Lower lobe of right lung (tissue), 2 donors: ENCODE measurements around the gene TFPI2. TPM values are rescaled to one million over a fixed set of nuclear protein-coding genes. Genes with fewer than 3 reads are reported as not detected.

ENCODE experiments used
- ATAC-seq, 2 donors: fragments of 200-7000 bp; cut with Tn5 transposase; one replicate each; pipeline ENCODE4 v1.9.1; 2020 to 2022; ENCODE audit warnings: mild to moderate bottlenecking in 2 of 2, moderate library complexity in 2 of 2
- DNase-seq: peaks from one replicate; pipeline ENCODE4 v3.0.0-alpha.2; 2020
- H3K27ac ChIP-seq: fragments of 200-600 bp; one replicate; pipeline ENCODE4 v1.8.0; 2022
- H3K27me3 ChIP-seq: fragments of 200-600 bp; one replicate; pipeline ENCODE4 v1.8.0; 2022; ENCODE audit warnings: low read depth
- H3K36me3 ChIP-seq: fragments of 200-600 bp; one replicate; pipeline ENCODE4 v1.8.0; 2022; ENCODE audit warnings: mild to moderate bottlenecking
- H3K4me1 ChIP-seq: fragments of 200-600 bp; one replicate; pipeline ENCODE4 v1.8.0; 2022
- H3K4me3 ChIP-seq: fragments of 200-600 bp; one replicate; pipeline ENCODE4 v1.8.0; 2022; ENCODE audit warnings: mild to moderate bottlenecking
- H3K9me3 ChIP-seq: fragments of 200-600 bp; one replicate; pipeline ENCODE4 v1.8.0; 2022
- intact Hi-C: fragments of 100-400 bp; cut with DNase I; formaldehyde crosslinking; loops from one replicate; pipeline ENCODE4 v1.11.0; 2022
- long read RNA-seq: library from polyadenylated mRNA; unstranded; transcript quantifications from one replicate; pipeline ENCODE4 v2.0.0, GENCODE V29; 2021
- total RNA-seq: library from RNA; stranded (reverse); fragmentation: NEBNext Ultra II Directional; extraction: Animal tissue kit (Norgen Biotek cat#: 25700); gene quantifications from one replicate; pipeline ENCODE4 v1.2.1, GENCODE V29; 2021
- TF ChIP-seq, protein P1 (sequence below): fragments of 200-600 bp; IDR thresholded peaks from one replicate; pipeline ENCODE4 v1.8.0; 2022; ENCODE audit warnings: antibody characterized with exemption, mild to moderate bottlenecking
- donor health status: DM: no; HTN: yes; CAD: no; lungs with severe emphysema.

TFPI2 gene, protein sequence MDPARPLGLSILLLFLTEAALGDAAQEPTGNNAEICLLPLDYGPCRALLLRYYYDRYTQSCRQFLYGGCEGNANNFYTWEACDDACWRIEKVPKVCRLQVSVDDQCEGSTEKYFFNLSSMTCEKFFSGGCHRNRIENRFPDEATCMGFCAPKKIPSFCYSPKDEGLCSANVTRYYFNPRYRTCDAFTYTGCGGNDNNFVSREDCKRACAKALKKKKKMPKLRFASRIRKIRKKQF
- total RNA-seq = 1.9 TPM
- long read RNA-seq, partial matches to known transcripts = 1 of 3 reads
- long read RNA-seq, other reads (novel, unspliced or antisense) = 0 of 3 reads

DNA sequence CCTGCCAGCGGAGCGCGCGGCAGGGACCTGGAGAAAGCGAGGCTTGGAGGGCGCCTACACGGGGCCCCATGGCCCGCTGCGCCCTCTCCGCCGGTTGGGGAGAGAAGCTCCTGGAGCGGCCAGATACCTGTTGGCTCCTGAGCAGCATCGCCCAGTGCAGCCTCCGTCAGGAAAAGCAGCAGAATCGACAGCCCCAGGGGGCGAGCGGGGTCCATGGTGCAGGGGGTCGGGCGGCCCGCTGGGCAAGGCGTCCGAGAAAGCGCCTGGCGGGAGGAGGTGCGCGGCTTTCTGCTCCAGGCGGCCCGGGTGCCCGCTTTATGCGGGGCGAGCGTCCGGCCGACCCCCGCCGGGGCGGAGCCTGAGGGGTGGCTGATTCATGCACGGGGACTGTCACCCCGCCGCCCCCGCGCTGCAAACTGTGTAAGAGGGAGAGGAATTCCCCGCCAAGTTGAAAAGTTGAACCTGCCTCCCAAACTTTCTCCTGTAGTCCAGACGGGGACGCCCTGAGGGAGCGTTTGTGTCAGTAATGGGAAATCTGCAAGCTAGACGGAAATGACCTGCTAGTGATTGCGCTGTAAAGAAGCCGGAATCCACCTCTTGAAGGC lies at the start of gene TFPI2:
TFPI2 (minus strand) TSS at position 290 of the 605 bp plus-strand sequence; CDS start at position 215, 75 bp downstream.
- ATAC-seq (peak; percentile 69 to 73), DNase-seq (peak; percentile 42)
- Histone ChIP-seq H3K9me3 (no peaks in the 10 kb centered on the region), H3K4me3 (peak within 1 kb of the TSS; percentile 58), H3K36me3 (no peaks in the 10 kb centered on the region), H3K27me3 (peaks cover 13% of the 10 kb centered on the region), H3K4me1 (peaks cover 23% of the 10 kb centered on the region), H3K27ac (no peak within 1 kb of the TSS)
- intact Hi-C loops = no loop called here
- TF ChIP-seq, protein P1, sequence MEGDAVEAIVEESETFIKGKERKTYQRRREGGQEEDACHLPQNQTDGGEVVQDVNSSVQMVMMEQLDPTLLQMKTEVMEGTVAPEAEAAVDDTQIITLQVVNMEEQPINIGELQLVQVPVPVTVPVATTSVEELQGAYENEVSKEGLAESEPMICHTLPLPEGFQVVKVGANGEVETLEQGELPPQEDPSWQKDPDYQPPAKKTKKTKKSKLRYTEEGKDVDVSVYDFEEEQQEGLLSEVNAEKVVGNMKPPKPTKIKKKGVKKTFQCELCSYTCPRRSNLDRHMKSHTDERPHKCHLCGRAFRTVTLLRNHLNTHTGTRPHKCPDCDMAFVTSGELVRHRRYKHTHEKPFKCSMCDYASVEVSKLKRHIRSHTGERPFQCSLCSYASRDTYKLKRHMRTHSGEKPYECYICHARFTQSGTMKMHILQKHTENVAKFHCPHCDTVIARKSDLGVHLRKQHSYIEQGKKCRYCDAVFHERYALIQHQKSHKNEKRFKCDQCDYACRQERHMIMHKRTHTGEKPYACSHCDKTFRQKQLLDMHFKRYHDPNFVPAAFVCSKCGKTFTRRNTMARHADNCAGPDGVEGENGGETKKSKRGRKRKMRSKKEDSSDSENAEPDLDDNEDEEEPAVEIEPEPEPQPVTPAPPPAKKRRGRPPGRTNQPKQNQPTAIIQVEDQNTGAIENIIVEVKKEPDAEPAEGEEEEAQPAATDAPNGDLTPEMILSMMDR = no peak

DNA sequence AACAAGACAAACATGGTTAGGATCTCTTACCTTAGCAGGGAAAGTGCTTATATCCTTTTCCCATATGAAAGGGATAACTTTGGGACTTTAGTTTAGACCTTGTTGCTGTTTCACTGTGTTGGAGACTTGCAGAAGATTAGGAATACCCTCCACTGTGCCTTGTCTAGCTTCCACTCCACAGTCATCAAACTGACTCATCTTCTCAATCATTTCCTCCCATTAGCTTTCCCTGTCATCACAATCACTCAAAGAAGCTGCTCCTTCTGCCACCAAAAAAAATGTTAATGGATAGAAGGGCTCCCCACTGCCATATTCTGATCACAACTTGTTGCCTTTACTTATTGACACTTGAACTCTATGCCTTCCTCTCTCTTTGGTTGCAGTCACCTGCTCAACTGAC lies 47.7 kb upstream of the TFPI2 start:
- H3K36me3 ChIP-seq = no peaks in the 10 kb centered on the region
- H3K4me1 ChIP-seq = no peaks in the 10 kb centered on the region
- no peak for DNase-seq
- no peak for ATAC-seq
- no peak overlapping the region for H3K27ac ChIP-seq
- no peaks in the 10 kb centered on the region for H3K27me3 ChIP-seq
- intact Hi-C loops = no loop called here
- H3K4me3 ChIP-seq = no peak overlapping the region
- H3K9me3 ChIP-seq = no peaks in the 10 kb centered on the region
- TF ChIP-seq, protein P1 = no peak

DNA sequence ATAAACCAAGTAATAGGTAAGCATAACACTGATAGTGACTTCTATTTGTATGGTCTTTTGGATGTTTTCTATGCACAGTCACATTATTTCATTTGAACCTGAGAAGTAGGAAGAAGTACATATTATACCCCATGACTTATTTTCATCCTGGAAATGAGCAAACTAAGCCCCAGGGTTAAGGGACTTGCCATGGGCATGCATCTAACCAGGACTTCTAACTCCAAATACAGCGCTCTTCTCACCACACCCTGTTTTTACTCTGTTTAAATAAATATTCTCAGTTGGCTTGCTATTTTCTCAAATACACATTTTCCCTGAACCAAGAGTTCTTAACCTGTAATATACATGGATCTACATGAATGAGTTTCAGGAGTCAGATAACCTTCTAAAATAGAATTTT lies 47.3 kb upstream of the TFPI2 start:
- Histone ChIP-seq H3K36me3 (no peaks in the 10 kb centered on the region), H3K4me3 (no peak overlapping the region), H3K9me3 (no peaks in the 10 kb centered on the region), H3K4me1 (no peaks in the 10 kb centered on the region), H3K27me3 (no peaks in the 10 kb centered on the region), H3K27ac (no peak overlapping the region)
- TF ChIP-seq, protein P1 = no peak
- ATAC-seq (no peak), DNase-seq (no peak)
- intact Hi-C loops = no loop called here

DNA sequence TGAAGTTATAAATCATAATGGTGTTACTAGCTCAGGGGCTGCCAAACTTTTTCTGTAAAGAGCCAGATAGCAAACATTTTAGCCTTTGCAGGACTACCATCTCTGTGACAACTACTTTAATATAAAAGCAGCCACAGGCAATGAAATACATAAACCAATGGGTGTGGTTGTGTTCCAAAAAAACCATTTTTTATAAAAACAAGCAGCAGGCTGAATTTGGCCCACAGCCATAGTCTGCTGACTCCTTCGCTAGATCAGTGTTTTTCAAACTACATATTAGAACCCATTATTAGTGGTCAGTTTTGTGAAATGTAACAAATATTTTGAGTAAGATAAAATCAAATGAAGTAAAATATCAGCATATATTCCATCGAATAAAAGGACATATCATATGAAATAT lies 44.5 kb upstream of the TFPI2 start:
- TF ChIP-seq, protein P1 = no peak
- H3K27me3 ChIP-seq = no peaks in the 10 kb centered on the region
- intact Hi-C loops = no loop called here
- no peaks in the 10 kb centered on the region for H3K36me3 ChIP-seq
- no peak overlapping the region for H3K4me3 ChIP-seq
- ATAC-seq (no peak), DNase-seq (no peak)
- no peak overlapping the region for H3K27ac ChIP-seq
- H3K9me3 ChIP-seq = no peaks in the 10 kb centered on the region
- no peaks in the 10 kb centered on the region for H3K4me1 ChIP-seq

DNA sequence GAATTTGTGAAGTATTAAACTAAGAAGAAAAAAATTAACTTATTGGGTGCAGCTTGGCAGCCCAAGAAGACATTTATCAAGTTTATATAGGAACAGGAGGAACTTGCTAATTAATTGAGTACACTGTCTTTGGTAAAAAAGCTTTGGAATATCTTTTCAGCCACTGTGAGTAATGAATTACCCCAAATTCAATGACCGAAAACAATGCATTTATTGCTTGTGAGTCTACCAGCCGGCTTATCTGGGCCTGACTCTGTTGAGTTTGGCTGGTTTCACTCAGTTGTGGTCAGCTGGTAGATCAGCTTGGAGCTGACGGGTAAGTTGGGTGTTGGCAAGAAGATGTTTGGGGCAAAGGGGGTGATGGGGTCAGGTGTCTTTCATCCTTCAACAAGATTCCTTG lies 42.6 kb upstream of the TFPI2 start:
- TF ChIP-seq, protein P1 = no peak
- ATAC-seq (no peak), DNase-seq (no peak)
- Histone ChIP-seq H3K36me3 (no peaks in the 10 kb centered on the region), H3K9me3 (no peaks in the 10 kb centered on the region), H3K27me3 (no peaks in the 10 kb centered on the region), H3K27ac (no peak overlapping the region), H3K4me3 (no peak overlapping the region), H3K4me1 (no peaks in the 10 kb centered on the region)
- intact Hi-C loops = no loop called here
